C4-2B (cell line): ENCODE data around the gene TAF12.

Source experiments
- ZFX ChIP-seq: fragments of 450-650 bp; IDR thresholded peaks from 2 replicates; pipeline ENCODE4 v1.6.1; 2017
- TF ChIP-seq, protein P1 (sequence below): fragments of 450-650 bp; conservative IDR thresholded peaks from 2 replicates; pipeline ENCODE4 v1.5.1; 2017; ENCODE audit warnings: mild to moderate bottlenecking

- TF ChIP-seq, protein P1, sequence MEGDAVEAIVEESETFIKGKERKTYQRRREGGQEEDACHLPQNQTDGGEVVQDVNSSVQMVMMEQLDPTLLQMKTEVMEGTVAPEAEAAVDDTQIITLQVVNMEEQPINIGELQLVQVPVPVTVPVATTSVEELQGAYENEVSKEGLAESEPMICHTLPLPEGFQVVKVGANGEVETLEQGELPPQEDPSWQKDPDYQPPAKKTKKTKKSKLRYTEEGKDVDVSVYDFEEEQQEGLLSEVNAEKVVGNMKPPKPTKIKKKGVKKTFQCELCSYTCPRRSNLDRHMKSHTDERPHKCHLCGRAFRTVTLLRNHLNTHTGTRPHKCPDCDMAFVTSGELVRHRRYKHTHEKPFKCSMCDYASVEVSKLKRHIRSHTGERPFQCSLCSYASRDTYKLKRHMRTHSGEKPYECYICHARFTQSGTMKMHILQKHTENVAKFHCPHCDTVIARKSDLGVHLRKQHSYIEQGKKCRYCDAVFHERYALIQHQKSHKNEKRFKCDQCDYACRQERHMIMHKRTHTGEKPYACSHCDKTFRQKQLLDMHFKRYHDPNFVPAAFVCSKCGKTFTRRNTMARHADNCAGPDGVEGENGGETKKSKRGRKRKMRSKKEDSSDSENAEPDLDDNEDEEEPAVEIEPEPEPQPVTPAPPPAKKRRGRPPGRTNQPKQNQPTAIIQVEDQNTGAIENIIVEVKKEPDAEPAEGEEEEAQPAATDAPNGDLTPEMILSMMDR, result no peak
- TF ChIP-seq ZFX, result no peak
Measured at GRCh38 chr1:28573564-28573963, 69.3 kb downstream of the TAF12 start.
